Keratinocyte (primary cell): Measurements from ENCODE around the gene UBE2V1. TPM values are rescaled to one million over a fixed set of nuclear protein-coding genes. Genes with fewer than 3 reads are reported as not detected.

Experiments
- DNase-seq: peaks from one replicate; pipeline ENCODE4 v3.0.0-alpha.2; 2011; ENCODE audit warnings: low read depth, missing footprints, low spot score
- FAIRE-seq: peaks from 2 replicates; lab custom pipeline; 2011; peaks lifted over from hg19 to GRCh38; lab: Jason Lieb, UNC
- H2AFZ ChIP-seq: 2 replicates; pipeline ENCODE4 v1.6.0; 2012; ENCODE audit warnings: low read length, control low read depth, inconsistent platforms; ENCODE audit not compliant: control insufficient read depth
- H3K27ac ChIP-seq: 2 replicates; pipeline ENCODE4 v1.5.1; 2011; ENCODE audit warnings: low read length; ENCODE audit not compliant: control insufficient read depth, insufficient read depth
- H3K27me3 ChIP-seq: 3 replicates; pipeline ENCODE4 v1.6.0; 2011; ENCODE audit warnings: low read length; ENCODE audit not compliant: control insufficient read depth, insufficient read depth; ENCODE audit errors: extremely low read depth
- H3K36me3 ChIP-seq, 2 experiments: 2 replicates in 1 of 2; 3 replicates in 1 of 2; pipeline ENCODE4 v1.5.1; 2011; ENCODE audit warnings: low read length in 2 of 2, mild to moderate bottlenecking in 1 of 2; ENCODE audit not compliant: control insufficient read depth in 2 of 2, insufficient read depth in 2 of 2; ENCODE audit errors: extremely low read depth in 1 of 2
- H3K4me1 ChIP-seq: 3 replicates; pipeline ENCODE4 v1.5.1; 2011; ENCODE audit warnings: low read length; ENCODE audit not compliant: control insufficient read depth, insufficient read depth; ENCODE audit errors: extremely low read depth
- H3K4me2 ChIP-seq: 3 replicates; pipeline ENCODE4 v1.6.0; 2011; ENCODE audit warnings: low read depth, low read length; ENCODE audit not compliant: control insufficient read depth, insufficient read depth; ENCODE audit errors: extremely low read depth
- H3K4me3 ChIP-seq, 3 experiments: fragments of 200-600 bp in 1 of 3; sonication (generic) in 1 of 3; 2 replicates in 2 of 3; 3 replicates in 1 of 3; pipeline ENCODE4 v1.5.1; 2011 to 2016; ENCODE audit warnings: low read length in 3 of 3, mild to moderate bottlenecking in 3 of 3, control low read depth in 2 of 3, inconsistent platforms in 1 of 3, low read depth in 1 of 3, mixed read lengths in 1 of 3, mixed run types in 1 of 3, moderate library complexity in 1 of 3; ENCODE audit not compliant: control insufficient read depth in 2 of 3, insufficient read depth in 2 of 3; ENCODE audit errors: extremely low read depth in 1 of 3
- H3K79me2 ChIP-seq: 2 replicates; pipeline ENCODE4 v1.6.0; 2012; ENCODE audit warnings: low read length; ENCODE audit not compliant: control insufficient read depth, insufficient read depth
- H3K9ac ChIP-seq: 3 replicates; pipeline ENCODE4 v1.6.0; 2011; ENCODE audit warnings: low read length; ENCODE audit not compliant: control insufficient read depth, insufficient read depth; ENCODE audit errors: extremely low read depth
- H3K9me1 ChIP-seq: 3 replicates; pipeline ENCODE4 v1.6.0; 2011; ENCODE audit warnings: low read length; ENCODE audit not compliant: control insufficient read depth, insufficient read depth; ENCODE audit errors: extremely low read depth
- H3K9me3 ChIP-seq: 2 replicates; pipeline ENCODE4 v1.5.1; 2012; ENCODE audit warnings: low read depth, low read length; ENCODE audit not compliant: control insufficient read depth
- H4K20me1 ChIP-seq: 3 replicates; pipeline ENCODE4 v1.6.0; 2011; ENCODE audit warnings: low read length; ENCODE audit not compliant: control insufficient read depth, insufficient read depth; ENCODE audit errors: extremely low read depth
- CTCF ChIP-seq, 3 experiments: IDR thresholded peaks in 1 of 3; conservative IDR thresholded peaks in 1 of 3; optimal IDR thresholded peaks in 1 of 3; 2 replicates in 2 of 3; 3 replicates in 1 of 3; pipeline versions ENCODE3 to v1.5.1; 2011; ENCODE audit warnings: low read length in 3 of 3, mild to moderate bottlenecking in 3 of 3, moderate library complexity in 2 of 3, control low read depth in 1 of 3, inconsistent platforms in 1 of 3; ENCODE audit not compliant: insufficient read depth in 2 of 3; ENCODE audit errors: extremely low read depth in 1 of 3
- EZH2 ChIP-seq: IDR thresholded peaks from one replicate; pipeline ENCODE4 v1.6.1; 2012; ENCODE audit warnings: inconsistent platforms, mild to moderate bottlenecking, low read length, moderate library complexity
- dilution Hi-C: fragments of 300-500 bp; cut with MboI; formaldehyde crosslinking; loops from one replicate; pipeline ENCODE4 v1.7.0; 2020; ENCODE audit warnings: low sequenced_read_pairs; ENCODE audit not compliant: extremely low pct_ligation_motif_present
- polyA plus RNA-seq, 5 experiments: library from polyadenylated mRNA; depleted of rRNA in 3 of 5; stranded (reverse) in 3 of 5; stranded (forward) in 1 of 5; unstranded in 1 of 5; fragments of >200 nt; gene quantifications; 1 replicate in 1 of 5; 2 replicates in 3 of 5; 3 replicates in 1 of 5; pipeline versions ENCODE4 v1.2.1 to v1.2.3, GENCODE V29; 2011 to 2012; ENCODE audit warnings: missing spikeins in 2 of 5, low read depth in 1 of 5, low replicate concordance in 1 of 5

UBE2V1 gene
- polyA plus RNA-seq, 1 donor (not counting 4 experiments of a cell fraction or from before 2014, with no cell fraction given): 117 TPM

- H3K27me3 ChIP-seq: no peaks in the 10 kb centered on the region
- H3K36me3 ChIP-seq: peaks cover 8 to 21% of the 10 kb centered on the region in 2 experiments
- no peak overlapping the region for H3K9ac ChIP-seq
- H3K4me1 ChIP-seq: peaks cover 21% of the 10 kb centered on the region
- dilution Hi-C loops: no loop called here
- no peaks in the 10 kb centered on the region for H3K9me1 ChIP-seq
- no peak for FAIRE-seq
- no peak overlapping the region for H3K4me3 ChIP-seq
- no peaks in the 10 kb centered on the region for H3K9me3 ChIP-seq
- H2AFZ ChIP-seq: no peak overlapping the region
- H3K4me2 ChIP-seq: no peak overlapping the region
- H4K20me1 ChIP-seq: peaks cover 14% of the 10 kb centered on the region
- no peak overlapping the region for H3K27ac ChIP-seq
- H3K79me2 ChIP-seq: peaks cover 75% of the 10 kb centered on the region
- no peak for DNase-seq
- no peak for TF ChIP-seq CTCF (optimal IDR thresholded peaks at IDR 0.05 in 1 of 3, IDR thresholded peaks at IDR 0.05 in 1 of 3, conservative IDR thresholded peaks at IDR 0.05 in 1 of 3; ENCODE audit: extremely low read depth in 1 of 3, insufficient read depth in 2 of 3, low read length in 3 of 3)
- no peak for TF ChIP-seq EZH2
Observed at GRCh38 chr20:50092436-50092835, 20.5 kb downstream of the UBE2V1 start.

- TF ChIP-seq CTCF (optimal IDR thresholded peaks at IDR 0.05 in 1 of 3, IDR thresholded peaks at IDR 0.05 in 1 of 3, conservative IDR thresholded peaks at IDR 0.05 in 1 of 3; ENCODE audit: extremely low read depth in 1 of 3, insufficient read depth in 2 of 3, low read length in 3 of 3) (no peak), EZH2 (no peak)
- Histone ChIP-seq H3K4me2 (no peak overlapping the region), H3K27me3 (no peaks in the 10 kb centered on the region), H3K79me2 (peaks cover 61% of the 10 kb centered on the region), H3K36me3 (peaks cover 0 to 15% of the 10 kb centered on the region in 2 experiments), H3K9me1 (no peaks in the 10 kb centered on the region), H3K9ac (no peak overlapping the region), H3K27ac (no peak overlapping the region), H3K4me3 (no peak overlapping the region), H4K20me1 (peaks cover 20% of the 10 kb centered on the region), H3K4me1 (peaks cover 26% of the 10 kb centered on the region), H2AFZ (no peak overlapping the region), H3K9me3 (no peaks in the 10 kb centered on the region)
- FAIRE-seq (no peak), DNase-seq (no peak)
- dilution Hi-C loops: no loop called here
Observed at GRCh38 chr20:50089787-50090177, 23.2 kb downstream of the UBE2V1 start.
